ENCODE data around the gene MESP2. TPM values are rescaled to one million over a fixed set of nuclear protein-coding genes. Genes with fewer than 3 reads are reported as not detected.

Gene MESP2, protein sequence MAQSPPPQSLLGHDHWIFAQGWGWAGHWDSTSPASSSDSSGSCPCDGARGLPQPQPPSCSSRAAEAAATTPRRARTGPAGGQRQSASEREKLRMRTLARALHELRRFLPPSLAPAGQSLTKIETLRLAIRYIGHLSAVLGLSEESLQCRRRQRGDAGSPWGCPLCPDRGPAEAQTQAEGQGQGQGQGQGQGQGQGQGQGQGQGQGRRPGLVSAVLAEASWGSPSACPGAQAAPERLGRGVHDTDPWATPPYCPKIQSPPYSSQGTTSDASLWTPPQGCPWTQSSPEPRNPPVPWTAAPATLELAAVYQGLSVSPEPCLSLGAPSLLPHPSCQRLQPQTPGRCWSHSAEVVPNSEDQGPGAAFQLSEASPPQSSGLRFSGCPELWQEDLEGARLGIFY
- total RNA-seq (2021) = 0.28 TPM in 1 of 2 replicates, not detected in the other
- long read RNA-seq = 0 reads

DNA sequence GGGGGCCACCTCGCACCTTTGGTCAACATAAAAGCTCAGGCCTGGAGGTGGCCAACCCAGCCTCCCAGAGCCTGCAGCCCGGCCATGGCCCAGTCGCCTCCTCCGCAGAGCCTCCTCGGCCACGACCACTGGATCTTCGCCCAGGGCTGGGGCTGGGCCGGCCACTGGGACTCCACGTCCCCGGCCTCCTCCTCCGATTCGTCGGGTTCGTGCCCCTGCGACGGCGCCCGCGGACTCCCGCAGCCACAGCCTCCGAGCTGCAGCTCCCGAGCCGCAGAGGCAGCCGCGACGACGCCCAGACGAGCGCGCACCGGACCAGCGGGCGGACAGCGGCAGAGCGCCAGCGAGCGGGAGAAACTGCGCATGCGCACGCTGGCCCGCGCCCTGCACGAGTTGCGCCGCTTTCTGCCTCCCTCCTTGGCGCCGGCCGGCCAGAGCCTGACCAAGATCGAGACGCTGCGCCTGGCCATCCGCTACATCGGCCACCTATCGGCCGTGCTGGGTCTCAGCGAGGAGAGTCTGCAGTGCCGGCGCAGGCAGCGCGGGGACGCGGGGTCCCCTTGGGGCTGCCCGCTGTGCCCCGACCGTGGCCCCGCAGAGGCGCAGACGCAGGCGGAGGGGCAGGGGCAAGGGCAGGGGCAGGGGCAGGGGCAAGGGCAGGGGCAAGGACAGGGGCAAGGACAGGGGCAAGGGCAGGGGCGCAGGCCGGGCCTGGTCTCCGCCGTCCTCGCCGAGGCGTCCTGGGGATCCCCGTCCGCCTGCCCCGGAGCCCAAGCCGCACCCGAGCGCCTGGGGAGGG lies at the start of gene MESP2:
Gene MESP2, plus strand, starts transcription at position 59 of the 799 bp plus-strand sequence. Its CDS starts 26 bp downstream, at position 85.
- TF ChIP-seq, protein P1, sequence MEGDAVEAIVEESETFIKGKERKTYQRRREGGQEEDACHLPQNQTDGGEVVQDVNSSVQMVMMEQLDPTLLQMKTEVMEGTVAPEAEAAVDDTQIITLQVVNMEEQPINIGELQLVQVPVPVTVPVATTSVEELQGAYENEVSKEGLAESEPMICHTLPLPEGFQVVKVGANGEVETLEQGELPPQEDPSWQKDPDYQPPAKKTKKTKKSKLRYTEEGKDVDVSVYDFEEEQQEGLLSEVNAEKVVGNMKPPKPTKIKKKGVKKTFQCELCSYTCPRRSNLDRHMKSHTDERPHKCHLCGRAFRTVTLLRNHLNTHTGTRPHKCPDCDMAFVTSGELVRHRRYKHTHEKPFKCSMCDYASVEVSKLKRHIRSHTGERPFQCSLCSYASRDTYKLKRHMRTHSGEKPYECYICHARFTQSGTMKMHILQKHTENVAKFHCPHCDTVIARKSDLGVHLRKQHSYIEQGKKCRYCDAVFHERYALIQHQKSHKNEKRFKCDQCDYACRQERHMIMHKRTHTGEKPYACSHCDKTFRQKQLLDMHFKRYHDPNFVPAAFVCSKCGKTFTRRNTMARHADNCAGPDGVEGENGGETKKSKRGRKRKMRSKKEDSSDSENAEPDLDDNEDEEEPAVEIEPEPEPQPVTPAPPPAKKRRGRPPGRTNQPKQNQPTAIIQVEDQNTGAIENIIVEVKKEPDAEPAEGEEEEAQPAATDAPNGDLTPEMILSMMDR (conservative IDR thresholded peaks at IDR 0.05) = peak; percentile 72
- no peak within 1 kb of the TSS for H2BK120ac ChIP-seq (ENCODE audit: low read depth, low read length, poor library complexity, severe bottlenecking)
- no peaks in the 10 kb centered on the region for H3K4me1 ChIP-seq (ENCODE audit: insufficient read depth, low read length)
- H2BK5ac ChIP-seq (ENCODE audit: insufficient read length, low read length) = no peak within 1 kb of the TSS
- no peak within 1 kb of the TSS for H4K91ac ChIP-seq (ENCODE audit: insufficient read length, low read depth, low read length)
- no peak within 1 kb of the TSS for H4K8ac ChIP-seq (replicated peaks; ENCODE audit: insufficient read length, low read depth, low read length)
- WGBS (ENCODE audit: extremely low coverage, insufficient read length, low lambda C conversion rate) = no CpG with 5 or more reads among the region's 82 CpGs
- no peaks in the 10 kb centered on the region for H3K79me1 ChIP-seq (ENCODE audit: insufficient read depth, low read depth, low read length, poor library complexity, severe bottlenecking)
- peak within 1 kb of the TSS; percentile 37 for H3K4me2 ChIP-seq (ENCODE audit: insufficient read depth, insufficient read length, low read length)
- H3K9me3 ChIP-seq (ENCODE audit: control insufficient read depth, low read depth, low read length) = no peaks in the 10 kb centered on the region
- H3K4me3 Mint-ChIP-seq = peak within 1 kb of the TSS; percentile 38 to 58; a peak in 4 of 5 replicates
- no peak within 1 kb of the TSS for H2AK5ac ChIP-seq (ENCODE audit: insufficient read length, low read length)
- H2BK20ac ChIP-seq (ENCODE audit: low read depth, low read length, poor library complexity, severe bottlenecking) = no peak within 1 kb of the TSS
- H3T11ph ChIP-seq (ENCODE audit: low read length) = no peak within 1 kb of the TSS
- H3K9me3 Mint-ChIP-seq = no peaks in the 10 kb centered on the region
- H3K18ac ChIP-seq (ENCODE audit: insufficient read length, low read depth, low read length) = peak within 1 kb of the TSS; percentile 66
- H3K27ac Mint-ChIP-seq = no peak within 1 kb of the TSS
- H2BK15ac ChIP-seq (ENCODE audit: low read depth, low read length) = no peak within 1 kb of the TSS
- H3K23ac ChIP-seq (ENCODE audit: insufficient read length, low read depth, low read length) = no peak within 1 kb of the TSS
- no peaks in the 10 kb centered on the region for H4K20me1 ChIP-seq (ENCODE audit: control insufficient read depth, insufficient read depth, insufficient read length)
- no peak within 1 kb of the TSS for H3K9ac ChIP-seq (ENCODE audit: extremely low read depth, insufficient read length, low read length)
- H3K27me3 Mint-ChIP-seq (ENCODE audit: low read depth) = peaks cover 63% of the 10 kb centered on the region
- peaks cover 4% of the 10 kb centered on the region for H3K23me2 ChIP-seq (ENCODE audit: insufficient read length, low read depth, low read length, poor library complexity, severe bottlenecking)
- no peak within 1 kb of the TSS for H3K4ac ChIP-seq (ENCODE audit: low read depth, low read length)
- no peaks in the 10 kb centered on the region for H3K79me2 ChIP-seq (ENCODE audit: insufficient read depth, low read length)
- H2AFZ ChIP-seq (ENCODE audit: low read length) = no peak within 1 kb of the TSS
- no peak within 1 kb of the TSS for H4K5ac ChIP-seq (ENCODE audit: insufficient read length, low read depth, low read length)
- no peak within 1 kb of the TSS for H2BK12ac ChIP-seq (ENCODE audit: insufficient read length, low read depth, low read length)
- no peak within 1 kb of the TSS for H3K56ac ChIP-seq (ENCODE audit: insufficient read length, low read depth, low read length)
- peak; percentile 94 for DNase-seq
- H3K14ac ChIP-seq (ENCODE audit: insufficient read depth, low read length) = peak within 1 kb of the TSS; percentile 78; the same call in 1 of the 2 replicates
- H3K27me3 ChIP-seq (ENCODE audit: insufficient read depth, low read length) = peaks cover 7% of the 10 kb centered on the region; the same call in 1 of the 2 replicates
- H3K4me1 Mint-ChIP-seq = peaks cover 0 to 3% of the 10 kb centered on the region in 2 experiments; a peak in 1 of 4 replicates
- H3K27ac ChIP-seq (ENCODE audit: insufficient read length, low read depth, low read length) = no peak within 1 kb of the TSS
- no peaks in the 10 kb centered on the region for H3K36me3 Mint-ChIP-seq (ENCODE audit: insufficient read depth in 1 of 3, low read depth in 3 of 3)
